Activated T-helper 2 cell treated with anti-CD3 and anti-CD28 coated beads, Interferon-gamma antibody, Interleukin-2, Interleukin-4, amounts not matched to agents 10 μg/mL and 5 μg/mL and 100 μg/mL, durations not matched to agents 14 hours and 24 hours and 36 hours (primary cell): Measurements from ENCODE around the gene CHAD. TPM values are rescaled to one million over a fixed set of nuclear protein-coding genes. Genes with fewer than 3 reads are reported as not detected.

Source experiments
- DNase-seq: peaks from one replicate; pipeline ENCODE4 v3.0.0; 2021; ENCODE audit warnings: low spot score
- H3K27ac Mint-ChIP-seq: one replicate; pipeline ENCODE4 v1.8.0; 2021; ENCODE audit warnings: mixed read lengths
- H3K27me3 Mint-ChIP-seq: one replicate; pipeline ENCODE4 v1.8.0; 2021; ENCODE audit warnings: low read depth, mixed read lengths
- H3K36me3 Mint-ChIP-seq: one replicate; pipeline ENCODE4 v1.8.0; 2021; ENCODE audit warnings: low read depth, mixed read lengths
- H3K4me1 Mint-ChIP-seq: one replicate; pipeline ENCODE4 v1.8.0; 2021; ENCODE audit warnings: low read depth, mixed read lengths
- H3K4me3 Mint-ChIP-seq: one replicate; pipeline ENCODE4 v1.8.0; 2021; ENCODE audit warnings: low read depth, mild to moderate bottlenecking, moderate library complexity, mixed read lengths
- H3K9me3 Mint-ChIP-seq: one replicate; pipeline ENCODE4 v1.8.0; 2021; ENCODE audit warnings: mixed read lengths
- intact Hi-C: fragments of 100-400 bp; cut with micrococcal nuclease; formaldehyde crosslinking; loops from one replicate; pipeline ENCODE4 v1.15.1; 2023
- total RNA-seq: library from RNA; stranded (reverse); gene quantifications from 2 replicates; pipeline ENCODE4 v1.2.3, GENCODE V29; 2022

The CHAD gene
- total RNA-seq, 1 donor from 2014 or later, result not detected

GRCh38 chr17:50467855-50468303, 801 bp downstream of the CHAD start:
- Mint-ChIP-seq H3K4me1 (no peaks in the 10 kb centered on the region), H3K9me3 (no peaks in the 10 kb centered on the region), H3K36me3 (no peaks in the 10 kb centered on the region), H3K27ac (no peak overlapping the region), H3K27me3 (peaks cover 23% of the 10 kb centered on the region), H3K4me3 (no peak overlapping the region)
- intact Hi-C loops, result no loop called here
- no peak for DNase-seq

GRCh38 chr17:50467114-50467854, 1.4 kb downstream of the CHAD start:
- peaks cover 23% of the 10 kb centered on the region for H3K27me3 Mint-ChIP-seq

GRCh38 chr17:50466371-50467113, 2.1 kb downstream of the CHAD start:
- Mint-ChIP-seq H3K9me3 (no peaks in the 10 kb centered on the region), H3K27me3 (peaks cover 23% of the 10 kb centered on the region), H3K4me3 (no peak overlapping the region), H3K27ac (no peak overlapping the region), H3K36me3 (no peaks in the 10 kb centered on the region), H3K4me1 (no peaks in the 10 kb centered on the region)
- DNase-seq, result no peak
- intact Hi-C loops, result no loop called here

More at GRCh38 chr17:50467114-50467854, 1.4 kb downstream of the CHAD start:
- Mint-ChIP-seq H3K27ac (no peak overlapping the region), H3K4me3 (no peak overlapping the region), H3K4me1 (no peaks in the 10 kb centered on the region), H3K9me3 (no peaks in the 10 kb centered on the region), H3K36me3 (no peaks in the 10 kb centered on the region)
- intact Hi-C loops, result no loop called here
- no peak for DNase-seq

- intact Hi-C loops, result no loop called here
- Mint-ChIP-seq H3K27me3 (peaks cover 19% of the 10 kb centered on the region), H3K36me3 (no peaks in the 10 kb centered on the region), H3K4me1 (no peaks in the 10 kb centered on the region), H3K27ac (no peak overlapping the region), H3K9me3 (no peaks in the 10 kb centered on the region), H3K4me3 (no peak overlapping the region)
- DNase-seq, result no peak
Measured at GRCh38 chr17:50465635-50466034, 3.0 kb downstream of the CHAD start.

GRCh38 chr17:50465171-50465570, 3.5 kb downstream of the CHAD start:
- H3K9me3 Mint-ChIP-seq, result no peaks in the 10 kb centered on the region
- intact Hi-C loops, result no loop called here
- H3K4me3 Mint-ChIP-seq, result no peak overlapping the region
- peaks cover 18% of the 10 kb centered on the region for H3K27me3 Mint-ChIP-seq
- no peaks in the 10 kb centered on the region for H3K4me1 Mint-ChIP-seq
- H3K27ac Mint-ChIP-seq, result no peak overlapping the region
- H3K36me3 Mint-ChIP-seq, result no peaks in the 10 kb centered on the region
- DNase-seq, result no peak

GRCh38 chr17:50464736-50465135, 3.9 kb downstream of the CHAD start:
- Mint-ChIP-seq H3K4me3 (no peak overlapping the region), H3K36me3 (no peaks in the 10 kb centered on the region), H3K27ac (no peak overlapping the region), H3K27me3 (peaks cover 18% of the 10 kb centered on the region), H3K4me1 (no peaks in the 10 kb centered on the region), H3K9me3 (no peaks in the 10 kb centered on the region)
- no peak for DNase-seq
- intact Hi-C loops, result no loop called here

- Mint-ChIP-seq H3K4me1 (no peaks in the 10 kb centered on the region), H3K27ac (no peak overlapping the region), H3K27me3 (peaks cover 15% of the 10 kb centered on the region), H3K9me3 (no peaks in the 10 kb centered on the region), H3K36me3 (no peaks in the 10 kb centered on the region), H3K4me3 (no peak overlapping the region)
- no peak for DNase-seq
- intact Hi-C loops, result no loop called here
Measured at GRCh38 chr17:50464121-50464520, 4.6 kb downstream of the CHAD start.

- no peaks in the 10 kb centered on the region for H3K36me3 Mint-ChIP-seq
- peaks cover 6% of the 10 kb centered on the region for H3K27me3 Mint-ChIP-seq
- DNase-seq, result no peak
- no peak overlapping the region for H3K27ac Mint-ChIP-seq
- intact Hi-C loops, result no loop called here
- no peak overlapping the region for H3K4me3 Mint-ChIP-seq
- no peaks in the 10 kb centered on the region for H3K9me3 Mint-ChIP-seq
- H3K4me1 Mint-ChIP-seq, result no peaks in the 10 kb centered on the region
Measured at GRCh38 chr17:50462446-50462845, 6.2 kb downstream of the CHAD start.

GRCh38 chr17:50461550-50462132, 7.0 kb downstream of the CHAD start:
- intact Hi-C loops, result no loop called here
- H3K9me3 Mint-ChIP-seq, result no peaks in the 10 kb centered on the region
- no peak for DNase-seq
- no peak overlapping the region for H3K27ac Mint-ChIP-seq
- H3K36me3 Mint-ChIP-seq, result no peaks in the 10 kb centered on the region
- no peaks in the 10 kb centered on the region for H3K4me1 Mint-ChIP-seq
- H3K4me3 Mint-ChIP-seq, result no peak overlapping the region
- no peaks in the 10 kb centered on the region for H3K27me3 Mint-ChIP-seq

- no peaks in the 10 kb centered on the region for H3K4me1 Mint-ChIP-seq
- no peaks in the 10 kb centered on the region for H3K9me3 Mint-ChIP-seq
- no peak overlapping the region for H3K4me3 Mint-ChIP-seq
- H3K27ac Mint-ChIP-seq, result no peak overlapping the region
- no peak for DNase-seq
- H3K27me3 Mint-ChIP-seq, result no peaks in the 10 kb centered on the region
- no peaks in the 10 kb centered on the region for H3K36me3 Mint-ChIP-seq
- intact Hi-C loops, result no loop called here
Measured at GRCh38 chr17:50460831-50461526, 7.7 kb downstream of the CHAD start.

- intact Hi-C loops, result no loop called here
- no peaks in the 10 kb centered on the region for H3K27me3 Mint-ChIP-seq
- no peak for DNase-seq
- H3K9me3 Mint-ChIP-seq, result no peaks in the 10 kb centered on the region
- no peak overlapping the region for H3K27ac Mint-ChIP-seq
- H3K4me3 Mint-ChIP-seq, result no peak overlapping the region
- H3K4me1 Mint-ChIP-seq, result no peaks in the 10 kb centered on the region
- H3K36me3 Mint-ChIP-seq, result no peaks in the 10 kb centered on the region
Measured at GRCh38 chr17:50459756-50460155, 8.9 kb downstream of the CHAD start.

- Mint-ChIP-seq H3K27me3 (no peaks in the 10 kb centered on the region), H3K9me3 (no peaks in the 10 kb centered on the region), H3K4me1 (no peaks in the 10 kb centered on the region), H3K4me3 (no peak overlapping the region), H3K27ac (no peak overlapping the region), H3K36me3 (no peaks in the 10 kb centered on the region)
- DNase-seq, result no peak
- intact Hi-C loops, result no loop called here
Measured at GRCh38 chr17:50458701-50459676, 9.7 kb downstream of the CHAD start.
